Prostate gland (tissue), 2 donors: ENCODE results near the gene SLC2A5.

ENCODE experiments used
- POLR2AphosphoS5 ChIP-seq: sonication (generic); formaldehyde crosslinking; IDR thresholded peaks from one replicate; pipeline ENCODE4 v1.6.1; 2017; ENCODE audit warnings: antibody characterized with exemption
- TF ChIP-seq, protein P1 (sequence below), 4 experiments: fragments of 200-600 bp in 2 of 4; fragments of 450-650 bp in 2 of 4; sonication (generic) in 2 of 4; IDR thresholded peaks; 1 replicate in 3 of 4; 2 replicates in 1 of 4; pipeline ENCODE4 v1.5.1; 2016 to 2019; ENCODE audit warnings: antibody characterized with exemption in 4 of 4, mild to moderate bottlenecking in 2 of 4, moderate library complexity in 2 of 4

DNA sequence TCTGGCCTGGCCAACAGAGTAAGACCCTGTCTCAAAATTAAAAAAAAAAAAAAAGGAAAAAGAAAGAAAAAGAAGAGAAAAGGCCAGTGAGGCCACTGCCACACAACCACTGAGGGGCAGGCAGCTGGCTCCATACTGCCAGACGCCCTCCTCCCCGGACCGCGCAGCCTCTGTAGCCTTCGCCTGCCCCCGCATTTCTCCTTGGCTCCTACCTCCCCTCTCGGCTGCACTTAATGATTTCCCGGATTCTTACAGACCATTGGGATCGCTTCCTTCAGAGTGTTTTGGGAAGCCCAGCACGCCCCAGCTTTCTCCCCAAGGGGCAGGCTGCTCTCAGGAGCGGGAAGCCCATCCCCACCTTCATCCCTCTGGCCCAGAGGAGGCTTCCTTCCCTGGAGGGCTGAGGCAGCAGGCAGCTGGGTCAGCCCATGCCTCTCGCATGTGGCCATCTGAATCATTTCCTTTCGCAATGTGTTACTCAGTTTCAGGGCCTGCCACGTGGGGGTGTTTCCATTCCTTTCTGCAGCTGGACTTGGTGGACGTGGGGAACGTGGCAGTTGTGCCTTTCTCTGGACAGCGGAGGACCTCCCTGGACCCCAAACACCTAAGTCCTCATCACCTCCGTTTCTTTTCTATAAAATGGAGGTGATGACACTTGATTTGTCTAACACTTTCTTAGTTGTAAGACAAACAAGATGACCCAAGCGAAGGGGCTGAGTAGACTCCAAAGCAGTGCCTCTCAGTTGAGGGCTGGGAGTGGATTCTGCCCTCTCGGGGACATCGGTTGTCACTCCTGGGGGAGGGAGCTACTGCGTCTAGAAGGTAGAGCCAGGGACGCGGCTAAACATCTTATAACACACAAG lies 2.3 kb downstream of the SLC2A5 start:
- TF ChIP-seq, protein P1, sequence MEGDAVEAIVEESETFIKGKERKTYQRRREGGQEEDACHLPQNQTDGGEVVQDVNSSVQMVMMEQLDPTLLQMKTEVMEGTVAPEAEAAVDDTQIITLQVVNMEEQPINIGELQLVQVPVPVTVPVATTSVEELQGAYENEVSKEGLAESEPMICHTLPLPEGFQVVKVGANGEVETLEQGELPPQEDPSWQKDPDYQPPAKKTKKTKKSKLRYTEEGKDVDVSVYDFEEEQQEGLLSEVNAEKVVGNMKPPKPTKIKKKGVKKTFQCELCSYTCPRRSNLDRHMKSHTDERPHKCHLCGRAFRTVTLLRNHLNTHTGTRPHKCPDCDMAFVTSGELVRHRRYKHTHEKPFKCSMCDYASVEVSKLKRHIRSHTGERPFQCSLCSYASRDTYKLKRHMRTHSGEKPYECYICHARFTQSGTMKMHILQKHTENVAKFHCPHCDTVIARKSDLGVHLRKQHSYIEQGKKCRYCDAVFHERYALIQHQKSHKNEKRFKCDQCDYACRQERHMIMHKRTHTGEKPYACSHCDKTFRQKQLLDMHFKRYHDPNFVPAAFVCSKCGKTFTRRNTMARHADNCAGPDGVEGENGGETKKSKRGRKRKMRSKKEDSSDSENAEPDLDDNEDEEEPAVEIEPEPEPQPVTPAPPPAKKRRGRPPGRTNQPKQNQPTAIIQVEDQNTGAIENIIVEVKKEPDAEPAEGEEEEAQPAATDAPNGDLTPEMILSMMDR (IDR thresholded peaks at IDR 0.05): no peak
- TF ChIP-seq POLR2AphosphoS5: peak; percentile 28
